HK-2 (cell line): ENCODE results near the gene TPRG1L.

ENCODE experiments used
- DNase-seq: peaks from one replicate; pipeline ENCODE4 v3.0.0-alpha.2; 2018; ENCODE audit not compliant: unreplicated experiment

Gene TPRG1L

GRCh38 chr1:3663999-3664699, 39.3 kb downstream of the TPRG1L start:
- DNase-seq: no peak

- no peak for DNase-seq
These were observed 40.0 kb downstream of the TPRG1L start for GRCh38 chr1:3664700-3665375.

- DNase-seq: no peak
These were observed 43.3 kb downstream of the TPRG1L start for GRCh38 chr1:3668148-3668547.

GRCh38 chr1:3668585-3669300, 43.9 kb downstream of the TPRG1L start:
- DNase-seq: peak; percentile 66

GRCh38 chr1:3669421-3669821, 44.6 kb downstream of the TPRG1L start:
- no peak for DNase-seq

GRCh38 chr1:3669971-3670431, 45.2 kb downstream of the TPRG1L start:
- DNase-seq: no peak

- DNase-seq: no peak
These were observed 46.0 kb downstream of the TPRG1L start for GRCh38 chr1:3670823-3671265.

- DNase-seq: peak; percentile 61
These were observed 46.8 kb downstream of the TPRG1L start for GRCh38 chr1:3671371-3672180.

- no peak for DNase-seq
These were observed 47.6 kb downstream of the TPRG1L start for GRCh38 chr1:3672231-3672970.

- no peak for DNase-seq
These were observed 48.2 kb downstream of the TPRG1L start for GRCh38 chr1:3672971-3673361.

- DNase-seq: no peak
These were observed 48.7 kb downstream of the TPRG1L start for GRCh38 chr1:3673381-3674099.

- no peak for DNase-seq
These were observed 49.6 kb downstream of the TPRG1L start for GRCh38 chr1:3674100-3675094.

- DNase-seq: no peak
These were observed 50.6 kb downstream of the TPRG1L start for GRCh38 chr1:3675436-3675835.

- no peak for DNase-seq
These were observed 52.0 kb downstream of the TPRG1L start for GRCh38 chr1:3676581-3677470.

- DNase-seq: no peak
These were observed 52.7 kb downstream of the TPRG1L start for GRCh38 chr1:3677484-3677883.

- no peak for DNase-seq
These were observed 53.7 kb downstream of the TPRG1L start for GRCh38 chr1:3678361-3679097.

- DNase-seq: no peak
These were observed 54.3 kb downstream of the TPRG1L start for GRCh38 chr1:3679098-3679555.
